Neural progenitor cell (in vitro differentiated cells): ENCODE data around the gene PIK3R4.

Experiments
- CTCF ChIP-seq: fragments of 200-600 bp; sonication (generic); IDR thresholded peaks from 2 replicates; pipeline ENCODE4 v1.5.1; 2017; ENCODE audit warnings: antibody characterized with exemption, mild to moderate bottlenecking
- EZH2 ChIP-seq: fragments of 200-600 bp; sonication (generic); IDR thresholded peaks from 2 replicates; pipeline ENCODE4 v1.6.1; 2017; ENCODE audit warnings: antibody characterized with exemption, mild to moderate bottlenecking, moderate library complexity

GRCh38 chr3:130792246-130792645, 45.6 kb upstream of the PIK3R4 start:
- TF ChIP-seq CTCF: no peak
- no peak for TF ChIP-seq EZH2
